NCI-H2227 treated with DMSO at 0.1 percent for 48 hours (cell line): ENCODE measurements around the gene MYPN.
"Not testable (repeated sequence)": the region's sequence is repeated elsewhere in the genome, so short reads cannot be mapped to it uniquely, and the experiment has no call there.

Experiments used
- DNase-seq: peaks from one replicate; lab custom pipeline; 2025; lab: John Stamatoyannopoulos, UW

Gene MYPN, protein sequence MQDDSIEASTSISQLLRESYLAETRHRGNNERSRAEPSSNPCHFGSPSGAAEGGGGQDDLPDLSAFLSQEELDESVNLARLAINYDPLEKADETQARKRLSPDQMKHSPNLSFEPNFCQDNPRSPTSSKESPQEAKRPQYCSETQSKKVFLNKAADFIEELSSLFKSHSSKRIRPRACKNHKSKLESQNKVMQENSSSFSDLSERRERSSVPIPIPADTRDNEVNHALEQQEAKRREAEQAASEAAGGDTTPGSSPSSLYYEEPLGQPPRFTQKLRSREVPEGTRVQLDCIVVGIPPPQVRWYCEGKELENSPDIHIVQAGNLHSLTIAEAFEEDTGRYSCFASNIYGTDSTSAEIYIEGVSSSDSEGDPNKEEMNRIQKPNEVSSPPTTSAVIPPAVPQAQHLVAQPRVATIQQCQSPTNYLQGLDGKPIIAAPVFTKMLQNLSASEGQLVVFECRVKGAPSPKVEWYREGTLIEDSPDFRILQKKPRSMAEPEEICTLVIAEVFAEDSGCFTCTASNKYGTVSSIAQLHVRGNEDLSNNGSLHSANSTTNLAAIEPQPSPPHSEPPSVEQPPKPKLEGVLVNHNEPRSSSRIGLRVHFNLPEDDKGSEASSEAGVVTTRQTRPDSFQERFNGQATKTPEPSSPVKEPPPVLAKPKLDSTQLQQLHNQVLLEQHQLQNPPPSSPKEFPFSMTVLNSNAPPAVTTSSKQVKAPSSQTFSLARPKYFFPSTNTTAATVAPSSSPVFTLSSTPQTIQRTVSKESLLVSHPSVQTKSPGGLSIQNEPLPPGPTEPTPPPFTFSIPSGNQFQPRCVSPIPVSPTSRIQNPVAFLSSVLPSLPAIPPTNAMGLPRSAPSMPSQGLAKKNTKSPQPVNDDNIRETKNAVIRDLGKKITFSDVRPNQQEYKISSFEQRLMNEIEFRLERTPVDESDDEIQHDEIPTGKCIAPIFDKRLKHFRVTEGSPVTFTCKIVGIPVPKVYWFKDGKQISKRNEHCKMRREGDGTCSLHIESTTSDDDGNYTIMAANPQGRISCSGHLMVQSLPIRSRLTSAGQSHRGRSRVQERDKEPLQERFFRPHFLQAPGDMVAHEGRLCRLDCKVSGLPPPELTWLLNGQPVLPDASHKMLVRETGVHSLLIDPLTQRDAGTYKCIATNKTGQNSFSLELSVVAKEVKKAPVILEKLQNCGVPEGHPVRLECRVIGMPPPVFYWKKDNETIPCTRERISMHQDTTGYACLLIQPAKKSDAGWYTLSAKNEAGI (N-terminal part only)

GRCh38 chr10:68109331-68109730 lies at the start of gene MYPN:
MYPN (plus strand) TSS chr10:68109488; CDS start chr10:68121439, 11,951 bp downstream.
- DNase-seq = no peak

DNA sequence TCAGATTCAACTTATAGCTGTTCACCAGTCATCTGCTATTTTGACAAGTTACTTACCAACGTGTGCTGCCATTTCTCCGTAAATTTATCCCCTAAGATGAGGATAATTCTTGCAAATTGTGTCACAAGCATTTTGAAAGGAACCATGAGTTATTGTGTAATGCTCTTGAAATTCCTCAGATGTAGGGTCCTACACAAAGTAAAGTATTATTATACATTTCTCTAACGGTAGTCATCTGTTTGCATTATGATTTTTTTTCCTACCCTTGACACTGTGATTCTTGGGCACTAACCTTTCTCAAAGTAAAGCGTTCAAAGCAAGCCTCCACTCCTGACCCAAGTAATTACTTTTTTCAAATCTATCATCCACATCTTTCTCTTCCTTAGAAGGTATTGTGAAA lies 42.3 kb upstream of the MYPN start:
- DNase-seq = no peak

- no peak for DNase-seq
Measured at GRCh38 chr10:68067508-68067907, 41.8 kb upstream of the MYPN start.

DNA sequence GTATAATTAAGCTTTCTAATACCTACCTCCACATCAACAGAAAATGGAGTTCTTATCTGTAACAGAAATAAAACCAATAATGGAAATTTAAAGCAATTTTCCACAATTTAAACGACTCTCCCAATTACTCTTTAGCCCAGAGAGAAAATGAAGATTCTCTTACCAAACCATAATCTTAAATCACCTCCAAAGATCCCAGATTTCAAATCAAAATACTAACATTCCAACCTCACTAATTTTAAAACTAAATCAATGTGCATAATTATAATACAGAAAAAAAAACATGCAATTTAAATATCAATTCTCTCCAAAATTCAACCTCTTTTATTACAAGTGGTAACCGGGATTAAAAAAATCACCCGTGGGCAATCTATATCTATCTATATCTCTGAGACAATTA lies 35.7 kb upstream of the MYPN start:
- no peak for DNase-seq

GRCh38 chr10:68074031-68074774 lies 35.1 kb upstream of the MYPN start:
- DNase-seq = no peak

DNA sequence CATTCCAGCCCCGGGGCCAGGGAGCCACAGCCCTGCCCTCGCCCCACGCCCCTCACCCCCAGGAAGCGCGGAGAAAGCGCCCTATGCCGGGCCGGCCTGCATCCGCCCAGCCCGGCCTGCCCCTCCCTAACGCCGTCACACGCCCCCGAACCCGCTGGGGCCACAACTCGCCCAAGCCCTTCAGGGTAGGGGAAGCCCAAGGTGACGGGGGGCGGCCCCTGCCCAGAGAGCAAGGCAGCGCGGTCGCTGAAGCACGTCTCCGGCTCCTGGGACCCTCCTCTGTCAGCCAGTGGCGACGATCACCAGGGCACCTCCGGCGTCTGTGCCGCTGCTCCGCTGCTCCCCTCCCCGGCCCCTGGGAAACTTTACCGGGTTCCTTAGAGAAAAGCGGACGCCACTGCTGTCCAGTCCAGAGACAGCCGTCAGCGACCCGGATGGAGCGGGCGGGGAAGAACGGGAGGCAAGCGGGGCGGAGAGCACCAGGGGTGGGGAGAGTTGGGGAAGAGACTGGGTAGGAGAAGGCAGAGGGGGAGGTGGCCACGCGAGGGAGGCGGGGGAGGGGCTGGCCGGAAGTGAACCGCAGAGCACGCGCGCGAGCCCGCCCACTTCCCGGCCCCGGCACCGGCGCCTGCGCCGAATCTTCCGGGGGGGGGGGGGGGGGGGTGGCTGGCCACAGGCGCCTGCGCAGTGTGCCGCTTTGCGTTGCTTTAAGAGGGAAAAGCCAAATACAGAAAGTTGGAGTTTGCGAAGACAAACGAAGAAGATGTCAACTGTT lies 34.3 kb upstream of the MYPN start, which contains the start of gene HERC4:
Gene HERC4, minus strand, starts transcription at position 509 of the 775 bp plus-strand sequence. CDS start 2,175 bp downstream, outside the sequence.
- DNase-seq = peak; percentile 89

GRCh38 chr10:68075550-68076004 lies 33.7 kb upstream of the MYPN start:
- DNase-seq = no peak

GRCh38 chr10:68076081-68076480 lies 33.2 kb upstream of the MYPN start:
- DNase-seq = not testable (repeated sequence)

- no peak for DNase-seq
Measured at GRCh38 chr10:68077026-68077425, 32.3 kb upstream of the MYPN start.

DNA sequence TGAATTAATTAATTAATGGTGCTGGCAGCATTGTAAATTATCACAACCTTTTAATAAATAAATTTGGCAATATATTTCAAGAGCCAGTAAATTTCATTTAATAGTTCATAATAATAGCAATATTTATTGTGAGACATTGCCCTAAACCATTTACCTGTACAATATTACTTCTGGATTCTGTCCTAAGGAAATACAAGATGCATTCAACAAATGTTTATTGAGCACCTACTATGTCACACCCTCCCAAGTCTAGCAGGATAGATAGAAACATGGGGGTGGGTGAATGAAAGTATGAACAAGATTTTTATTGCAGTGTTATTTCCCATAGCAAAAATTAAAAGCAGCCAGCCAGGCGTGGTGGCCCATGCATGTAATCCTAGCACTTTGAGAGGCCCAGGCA lies 29.9 kb upstream of the MYPN start:
- DNase-seq = no peak

DNA sequence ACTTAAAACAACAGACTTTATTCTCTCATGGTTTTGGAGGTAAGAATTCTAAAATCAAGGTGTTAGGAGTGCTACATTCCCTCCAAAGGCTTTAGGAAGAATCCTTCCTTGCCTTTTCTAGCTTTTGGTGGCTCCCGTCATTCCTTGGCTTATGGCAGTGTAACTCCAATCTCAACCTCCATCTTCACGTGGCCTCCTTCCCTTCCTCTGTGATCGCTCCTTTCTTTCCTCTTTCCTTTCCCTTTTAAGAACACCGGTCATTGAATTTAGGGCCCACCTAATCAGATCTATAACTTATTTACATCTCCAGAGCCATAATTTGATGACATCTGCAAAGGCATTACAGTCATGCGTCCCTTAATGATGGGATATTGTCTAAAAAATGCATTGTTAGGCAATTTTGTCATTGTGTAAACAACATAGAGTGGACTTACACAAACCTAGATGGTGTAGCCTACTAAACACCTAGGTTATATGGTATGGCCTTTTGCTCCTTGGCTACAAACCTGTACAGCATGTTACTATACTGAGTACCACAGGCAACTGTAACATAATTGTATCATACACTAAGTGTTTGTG lies 28.3 kb upstream of the MYPN start:
- DNase-seq = no peak

DNA sequence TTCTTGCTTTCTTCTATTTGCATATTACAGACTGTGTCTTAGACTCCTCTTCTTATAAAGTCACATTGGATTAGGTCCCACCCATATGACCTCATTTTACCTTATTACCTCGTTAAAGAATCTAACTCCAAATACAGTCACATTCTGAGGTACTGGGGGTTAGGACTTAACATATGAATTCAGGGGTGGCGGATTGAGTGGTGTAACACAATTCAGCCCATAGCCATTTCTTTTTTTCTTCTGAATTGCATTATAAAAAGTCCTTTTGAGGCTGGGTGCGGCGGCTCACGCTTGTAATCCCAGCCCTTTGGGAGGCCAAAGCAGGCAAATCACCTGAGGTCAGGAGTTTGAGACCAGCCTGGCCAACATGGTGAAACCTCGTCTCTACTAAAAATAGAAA lies 27.4 kb upstream of the MYPN start:
- no peak for DNase-seq

GRCh38 chr10:68082872-68083271 lies 26.4 kb upstream of the MYPN start:
- DNase-seq = no peak

- DNase-seq = no peak
Measured at GRCh38 chr10:68083953-68084352, 25.3 kb upstream of the MYPN start.

GRCh38 chr10:68084469-68084868 lies 24.8 kb upstream of the MYPN start:
- DNase-seq = no peak

GRCh38 chr10:68086011-68086410 lies 23.3 kb upstream of the MYPN start:
- no peak for DNase-seq

DNA sequence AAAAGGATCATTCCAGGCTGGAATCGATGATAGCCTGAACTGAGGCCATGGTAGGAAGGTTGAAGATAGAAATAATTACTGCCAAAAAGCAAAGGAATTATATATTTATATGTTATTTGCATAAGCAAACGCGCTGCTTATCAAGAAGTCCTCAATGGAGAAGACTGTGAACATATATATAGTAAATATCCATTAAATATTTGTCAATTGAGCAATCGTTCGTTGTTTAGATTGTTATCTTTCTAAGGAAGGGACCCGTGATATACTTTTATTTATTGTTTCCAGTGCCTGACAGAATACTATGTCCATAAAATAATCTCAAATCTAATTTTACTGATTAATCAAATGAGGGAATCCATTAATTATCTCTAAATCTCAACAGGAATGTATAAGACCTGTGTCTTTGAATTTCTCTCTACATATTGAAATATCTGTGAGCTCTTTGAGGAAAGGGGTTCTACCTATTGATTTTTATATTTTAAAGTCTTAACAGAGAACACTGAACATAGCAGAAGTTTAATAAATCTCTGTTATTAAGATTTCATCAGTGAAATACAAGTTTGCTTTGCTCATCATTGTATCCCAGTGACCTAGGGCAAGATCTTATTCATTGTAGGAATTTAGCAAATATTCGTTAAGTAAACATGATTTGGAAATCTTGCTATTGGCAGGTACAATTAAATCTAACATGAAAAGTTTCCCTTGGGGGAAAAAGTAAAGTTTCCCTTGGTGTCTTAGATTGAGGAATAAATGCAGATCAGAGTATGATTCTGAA lies 22.2 kb upstream of the MYPN start:
- no peak for DNase-seq

GRCh38 chr10:68087685-68088401 lies 21.4 kb upstream of the MYPN start:
- DNase-seq = no peak

- no peak for DNase-seq
Measured at GRCh38 chr10:68088740-68089139, 20.5 kb upstream of the MYPN start.
